ENCODE measurements around the gene PSD2.

PSD2 gene

GRCh38 chr5:139877129-139877597 lies 81.6 kb downstream of the PSD2 start:
- TF ChIP-seq MAX (IDR thresholded peaks at IDR 0.05; ENCODE audit: low read depth, low read length) (no peak), MYC (IDR thresholded peaks at IDR 0.05; ENCODE audit: low read depth, low read length) (no peak), POLR2A (IDR thresholded peaks at IDR 0.05; ENCODE audit: extremely low read depth, insufficient read length) (no peak), CTCF (IDR thresholded peaks at IDR 0.05; ENCODE audit: low read depth, low read length) (no peak)
- H3K4me3 ChIP-seq (ENCODE audit: low read depth, low read length) = no peak overlapping the region
- no peak for DNase-seq (ENCODE audit: low read depth)

- no peak for DNase-seq (ENCODE audit: low read depth)
- no peak overlapping the region for H3K4me3 ChIP-seq (ENCODE audit: low read depth, low read length)
- no peak for TF ChIP-seq MYC (IDR thresholded peaks at IDR 0.05; ENCODE audit: low read depth, low read length)
These were observed 82.5 kb downstream of the PSD2 start for GRCh38 chr5:139878093-139878492.

GRCh38 chr5:139880416-139881142 lies 85.0 kb downstream of the PSD2 start:
- no peak for DNase-seq (ENCODE audit: low read depth)
- no peak for TF ChIP-seq MAX (IDR thresholded peaks at IDR 0.05; ENCODE audit: low read depth, low read length)
- no peak for TF ChIP-seq MYC (IDR thresholded peaks at IDR 0.05; ENCODE audit: low read depth, low read length)
- TF ChIP-seq CTCF (IDR thresholded peaks at IDR 0.05; ENCODE audit: low read depth, low read length) = no peak
- TF ChIP-seq POLR2A (IDR thresholded peaks at IDR 0.05; ENCODE audit: extremely low read depth, insufficient read length) = no peak
- no peak overlapping the region for H3K4me3 ChIP-seq (ENCODE audit: low read depth, low read length)

- TF ChIP-seq MYC (IDR thresholded peaks at IDR 0.05; ENCODE audit: low read depth, low read length) = no peak
- TF ChIP-seq CTCF (IDR thresholded peaks at IDR 0.05; ENCODE audit: low read depth, low read length) = no peak
- no peak for TF ChIP-seq POLR2A (IDR thresholded peaks at IDR 0.05; ENCODE audit: extremely low read depth, insufficient read length)
- no peak for TF ChIP-seq MAX (IDR thresholded peaks at IDR 0.05; ENCODE audit: low read depth, low read length)
- DNase-seq (ENCODE audit: low read depth) = no peak
- no peak overlapping the region for H3K4me3 ChIP-seq (ENCODE audit: low read depth, low read length)
These were observed 85.6 kb downstream of the PSD2 start for GRCh38 chr5:139881143-139881733.

- H3K4me3 ChIP-seq (ENCODE audit: low read depth, low read length) = no peak overlapping the region
- no peak for DNase-seq (ENCODE audit: low read depth)
- no peak for TF ChIP-seq MAX (IDR thresholded peaks at IDR 0.05; ENCODE audit: low read depth, low read length)
- no peak for TF ChIP-seq MYC (IDR thresholded peaks at IDR 0.05; ENCODE audit: low read depth, low read length)
These were observed 86.7 kb downstream of the PSD2 start for GRCh38 chr5:139882316-139882715.

GRCh38 chr5:139882961-139883539 lies 87.4 kb downstream of the PSD2 start:
- TF ChIP-seq CTCF (IDR thresholded peaks at IDR 0.05; ENCODE audit: low read depth, low read length) = no peak
- TF ChIP-seq MYC (IDR thresholded peaks at IDR 0.05; ENCODE audit: low read depth, low read length) = no peak
- TF ChIP-seq MAX (IDR thresholded peaks at IDR 0.05; ENCODE audit: low read depth, low read length) = no peak
- H3K4me3 ChIP-seq (ENCODE audit: low read depth, low read length) = no peak overlapping the region
- DNase-seq (ENCODE audit: low read depth) = no peak

All from NB4 (cell line).